GM21786 (cell line): ENCODE results near the gene TTLL11.
"Not testable (repeated sequence)": the region's sequence is repeated elsewhere in the genome, so short reads cannot be mapped to it uniquely, and the experiment has no call there.

Source experiments
- ATAC-seq: cut with Tn5 transposase; IDR thresholded peaks from one replicate; pipeline ENCODE4 v1.9.1; 2021; ENCODE audit not compliant: unreplicated experiment

TTLL11 gene

DNA sequence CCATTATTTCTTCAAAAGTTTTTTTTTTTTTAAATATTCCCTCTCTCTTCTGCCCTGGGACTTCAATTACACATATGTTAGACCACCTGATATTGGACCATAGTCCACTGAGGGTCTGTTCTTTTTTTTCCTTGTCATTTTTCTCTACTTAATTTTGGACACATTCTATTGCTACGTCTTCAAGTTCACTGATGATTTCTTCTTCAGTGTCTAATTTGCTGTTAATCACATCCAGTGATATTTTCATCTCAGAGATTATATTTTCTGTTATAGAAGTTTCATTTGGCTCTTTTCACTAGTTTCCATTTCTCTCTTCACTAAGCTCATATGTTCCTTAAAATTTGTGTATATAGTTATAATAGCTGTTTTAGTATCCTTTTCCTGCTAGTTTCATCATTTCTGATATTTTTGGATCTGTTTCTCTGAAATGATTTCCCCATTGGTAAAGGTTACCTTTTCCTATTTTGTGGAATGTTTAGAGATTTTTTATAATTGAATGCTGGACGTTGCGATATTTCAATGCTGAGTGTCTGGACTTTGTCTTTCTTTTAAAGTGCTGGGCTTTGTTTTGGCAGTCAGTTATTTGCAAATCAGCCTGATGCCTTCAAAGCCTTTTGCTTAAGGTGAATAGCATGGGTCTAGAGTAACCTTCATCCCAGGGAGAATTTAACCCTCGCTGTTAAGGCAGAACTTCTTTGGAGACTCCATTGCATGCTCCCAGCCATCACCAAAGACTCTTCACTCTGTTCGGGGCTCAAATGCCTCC lies 111.8 kb downstream of the TTLL11 start:
- no peak for ATAC-seq

DNA sequence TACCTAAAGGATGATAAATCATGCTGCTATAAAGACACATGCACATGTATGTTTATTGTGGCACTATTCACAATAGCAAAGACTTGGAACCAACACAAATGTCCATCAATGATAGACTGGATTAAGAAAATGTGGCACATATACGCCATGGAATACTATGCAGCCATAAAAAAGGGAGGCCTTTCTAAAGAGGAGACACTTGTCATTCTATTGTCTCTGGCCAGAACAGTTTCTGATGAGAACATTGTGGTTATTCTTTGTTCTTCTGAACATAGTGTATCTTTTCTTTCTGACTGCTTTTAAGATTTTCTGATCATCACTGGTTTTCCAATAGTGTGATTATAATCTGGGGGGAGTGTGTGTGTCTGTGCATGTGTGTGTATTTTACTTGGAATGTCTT lies 112.4 kb downstream of the TTLL11 start:
- ATAC-seq: not testable (repeated sequence)

DNA sequence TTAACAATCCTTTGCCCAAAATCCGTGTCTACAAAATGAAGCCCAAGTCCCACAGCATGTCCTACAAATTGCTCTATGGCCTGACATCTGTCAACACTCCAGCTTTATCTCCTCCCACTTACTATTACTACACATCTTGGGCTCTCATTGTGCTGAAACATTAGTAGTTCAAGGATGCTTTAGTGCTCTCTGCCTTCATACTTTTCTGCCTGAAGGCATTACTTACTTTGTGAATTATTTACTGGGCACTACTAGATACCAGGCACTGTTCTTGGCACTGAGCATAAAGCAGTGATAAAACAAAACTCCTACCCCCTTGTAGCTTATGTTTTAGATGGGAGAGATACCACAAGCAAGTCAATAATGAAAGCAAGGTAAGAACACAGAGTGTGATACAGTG lies 113.4 kb downstream of the TTLL11 start:
- ATAC-seq: no peak

DNA sequence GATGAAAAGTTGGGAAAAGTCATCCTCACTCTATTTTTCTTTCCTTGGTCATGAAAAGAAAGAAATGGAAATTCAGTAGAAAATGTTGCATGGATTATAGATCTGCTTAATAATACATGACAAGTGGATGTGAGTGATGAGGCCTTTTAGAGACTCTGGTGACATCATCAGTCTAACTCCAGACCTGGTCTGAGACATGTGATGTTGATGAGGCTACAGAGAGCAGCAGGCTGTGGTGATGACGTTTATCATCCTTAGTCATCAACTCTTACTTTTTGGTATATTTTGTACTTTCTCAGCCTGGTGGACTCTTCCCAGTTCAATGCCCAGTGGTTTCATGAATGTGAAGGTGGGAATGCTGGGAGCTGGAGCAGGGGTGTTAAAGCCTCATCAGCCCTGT lies 116.4 kb downstream of the TTLL11 start:
- ATAC-seq: no peak

DNA sequence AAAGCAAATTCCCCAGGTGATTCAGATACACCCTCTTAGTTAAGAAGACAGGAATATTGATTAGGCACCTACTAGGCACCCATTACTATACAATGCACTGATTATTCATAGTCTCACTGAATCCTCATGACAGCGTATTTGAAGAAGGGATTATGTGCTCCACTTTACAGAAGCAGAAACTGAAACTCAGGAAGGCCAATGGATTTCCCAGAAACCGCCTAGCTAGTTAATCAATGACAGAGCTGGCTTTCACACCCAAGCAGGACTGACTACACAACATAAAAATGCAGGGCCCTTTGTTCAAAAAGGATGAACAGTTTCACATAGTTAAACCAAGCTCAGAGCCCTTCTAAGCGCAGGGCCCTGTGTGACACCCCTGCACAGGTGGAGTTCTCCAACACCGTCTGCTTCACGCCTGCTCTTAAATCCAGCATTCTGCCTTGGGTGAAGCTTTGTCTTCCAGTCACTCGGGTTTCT lies 117.3 kb downstream of the TTLL11 start:
- ATAC-seq: no peak

DNA sequence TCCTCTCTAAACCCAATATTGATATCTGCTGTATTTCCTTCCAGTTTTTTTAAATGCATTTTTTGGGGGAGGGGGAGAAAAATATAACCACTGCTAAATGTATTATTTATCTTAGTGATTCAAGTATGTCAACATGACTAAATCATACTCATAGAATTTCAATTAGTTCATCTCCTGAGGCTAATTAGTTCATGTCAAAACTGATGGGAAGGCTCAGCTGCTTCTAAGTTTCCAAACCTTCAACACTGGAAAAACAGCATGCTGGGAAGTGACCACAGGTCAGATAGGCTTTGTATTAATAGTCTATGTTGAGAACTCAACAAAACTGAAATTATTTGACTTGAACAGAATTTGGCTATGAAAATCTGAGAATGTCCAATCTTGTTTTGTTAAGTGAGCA lies 118.7 kb downstream of the TTLL11 start:
- ATAC-seq: no peak

DNA sequence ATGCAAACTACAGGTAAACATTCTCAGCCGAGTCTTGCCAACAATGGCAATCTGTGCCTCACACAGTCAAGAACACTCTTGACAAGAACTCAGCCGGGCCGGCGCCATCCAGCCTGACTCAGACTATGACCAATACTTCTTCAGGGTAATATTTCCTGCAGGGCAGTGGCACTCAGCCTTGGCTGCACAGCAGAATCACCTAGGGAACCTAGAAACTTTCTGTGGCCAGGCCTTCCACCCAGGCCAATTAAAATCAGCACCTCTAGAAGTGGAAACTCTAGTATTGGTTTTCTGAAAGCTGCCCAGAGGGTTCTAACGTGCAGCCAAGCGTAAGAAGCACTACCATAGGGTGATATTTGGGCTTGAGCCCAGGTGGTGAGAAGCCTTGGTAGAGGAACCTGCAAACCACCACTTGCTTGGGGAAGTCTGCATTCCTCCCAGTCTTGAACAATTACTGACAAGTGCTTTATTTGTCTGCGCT lies 120.6 kb downstream of the TTLL11 start:
- ATAC-seq: peak; percentile 82

DNA sequence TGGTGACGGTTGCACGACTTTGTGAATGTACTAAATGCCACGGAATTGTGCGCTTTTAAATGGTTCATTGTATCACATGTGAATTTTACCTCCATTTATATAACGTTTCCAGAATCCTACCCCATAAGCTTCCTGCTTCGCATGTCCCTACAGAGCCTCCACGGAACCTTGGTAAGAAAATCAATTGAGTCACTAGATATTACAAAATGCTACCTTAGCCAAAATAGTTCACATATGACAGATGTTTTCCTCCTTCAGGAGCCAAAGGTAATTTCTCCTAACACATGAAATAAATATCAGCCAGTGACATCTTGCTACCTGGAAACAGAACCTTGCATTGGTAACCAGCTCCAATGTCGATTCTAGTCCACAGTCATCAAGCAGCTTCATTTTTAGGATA lies 125.1 kb downstream of the TTLL11 start:
- no peak for ATAC-seq

DNA sequence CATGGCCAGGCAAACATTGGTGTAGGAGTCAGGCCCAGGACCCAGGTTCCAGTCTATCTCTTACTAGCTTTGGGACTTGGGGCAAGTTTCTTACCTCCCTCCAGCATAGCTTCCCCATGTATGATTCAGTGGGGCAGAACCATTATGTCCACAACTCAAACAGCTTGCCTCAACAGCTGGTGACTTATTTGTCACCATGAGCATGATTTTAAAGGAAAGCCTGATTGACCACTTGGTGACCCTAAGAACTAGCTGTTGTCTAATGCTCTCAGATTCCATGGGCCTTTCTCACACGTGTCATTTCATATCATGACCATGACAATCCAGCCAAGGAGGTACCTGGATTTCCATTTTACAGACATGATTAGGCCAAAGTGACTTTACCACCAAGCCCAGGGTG lies 126.4 kb downstream of the TTLL11 start:
- ATAC-seq: no peak

DNA sequence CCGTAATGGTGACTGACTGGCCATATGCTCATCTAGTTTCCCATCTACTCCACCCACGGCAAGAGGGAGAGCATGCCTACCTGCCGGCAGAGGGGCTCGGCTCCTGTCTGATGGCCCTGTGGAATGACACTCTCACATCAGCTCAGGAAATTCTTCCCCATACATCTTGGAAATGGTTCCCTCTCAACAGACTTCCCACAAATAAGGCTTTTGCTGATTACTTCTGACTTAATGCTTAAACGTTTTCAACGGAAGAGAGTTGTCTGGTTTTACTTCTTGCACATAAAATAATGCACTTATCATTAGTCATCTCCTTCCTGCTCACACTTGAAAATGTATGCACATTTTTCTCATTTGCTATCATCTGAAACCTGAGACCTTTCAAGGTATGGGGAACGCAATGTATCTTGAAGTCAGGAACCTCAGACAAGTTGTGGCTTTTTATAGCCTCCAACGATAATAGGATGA lies 129.5 kb downstream of the TTLL11 start:
- ATAC-seq: no peak

DNA sequence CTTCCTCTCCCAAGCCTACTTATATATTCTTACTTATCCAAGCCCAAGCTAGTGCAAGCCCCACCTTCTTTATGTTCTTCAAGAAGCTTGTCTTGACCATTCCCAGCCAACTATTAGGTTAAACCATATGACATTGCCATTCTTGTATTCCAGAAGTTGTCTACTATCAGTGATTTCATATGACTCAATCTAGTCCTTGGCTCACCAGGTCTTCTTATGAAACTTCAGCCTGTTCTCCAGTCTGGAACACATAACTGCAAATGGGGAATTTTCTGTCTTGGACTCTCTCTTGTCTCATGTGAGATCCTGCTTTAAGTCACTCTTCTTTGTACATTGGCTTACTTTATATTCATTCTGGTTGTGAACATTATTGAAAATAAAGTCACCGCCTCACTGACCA lies 130.7 kb downstream of the TTLL11 start:
- ATAC-seq: no peak

DNA sequence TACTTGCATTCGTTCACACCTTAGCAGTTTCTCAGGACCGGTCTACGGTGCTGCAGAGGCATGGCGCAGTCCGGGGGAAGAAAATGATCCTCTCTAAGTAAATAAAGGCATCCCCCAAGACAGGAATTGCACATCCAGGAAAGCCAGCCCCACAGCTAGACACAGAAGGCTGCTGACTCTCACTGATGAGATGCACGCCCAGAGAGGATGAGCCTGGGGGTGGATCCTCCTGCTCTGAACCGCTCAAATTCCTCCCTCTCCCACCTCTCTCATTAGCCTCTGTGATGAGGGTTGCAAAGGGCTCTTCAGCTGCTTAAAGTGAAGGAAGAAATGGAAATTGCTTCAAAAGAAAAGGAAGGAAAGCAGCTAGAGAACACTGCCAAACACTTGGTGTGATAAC lies 132.4 kb downstream of the TTLL11 start:
- no peak for ATAC-seq

DNA sequence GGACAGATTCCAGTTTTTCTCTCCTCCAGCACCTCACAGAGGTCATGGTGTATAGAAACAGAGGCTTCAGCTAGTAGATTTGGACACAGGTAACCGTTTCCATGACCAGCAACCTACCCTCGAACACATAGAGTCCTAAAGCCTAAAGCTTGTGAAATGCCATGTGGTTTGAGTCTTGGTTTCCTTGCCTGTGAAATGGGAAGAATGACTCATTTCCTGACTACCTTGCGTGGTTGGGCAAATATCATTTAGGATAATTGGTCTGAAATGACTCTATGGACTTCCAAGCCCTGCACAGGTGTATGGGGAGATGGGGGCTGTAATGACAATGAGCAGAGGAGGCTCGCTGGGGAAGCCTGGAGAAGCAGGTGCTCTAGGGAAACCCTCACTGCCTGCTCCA lies 134.6 kb downstream of the TTLL11 start:
- ATAC-seq: no peak

DNA sequence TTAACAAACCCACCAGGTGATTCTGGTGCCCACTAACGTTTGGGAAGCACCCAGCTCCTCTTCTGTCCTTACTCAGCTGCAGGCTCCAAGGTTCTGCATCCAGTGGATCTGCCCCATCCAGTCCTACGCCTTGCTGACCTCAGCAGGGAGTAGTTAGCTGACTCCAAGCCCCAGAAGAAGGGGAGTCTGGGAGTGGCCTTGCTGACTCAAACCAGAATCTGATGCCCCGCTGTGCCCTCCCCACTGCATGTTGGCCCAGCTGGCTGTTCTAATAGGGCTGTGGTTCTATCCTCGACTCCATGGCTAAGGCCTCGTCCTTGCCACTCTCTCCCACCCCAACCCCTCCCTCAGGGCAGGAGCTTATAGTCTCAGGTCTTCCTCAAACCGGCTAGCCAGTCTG lies 136.3 kb downstream of the TTLL11 start:
- ATAC-seq: no peak

DNA sequence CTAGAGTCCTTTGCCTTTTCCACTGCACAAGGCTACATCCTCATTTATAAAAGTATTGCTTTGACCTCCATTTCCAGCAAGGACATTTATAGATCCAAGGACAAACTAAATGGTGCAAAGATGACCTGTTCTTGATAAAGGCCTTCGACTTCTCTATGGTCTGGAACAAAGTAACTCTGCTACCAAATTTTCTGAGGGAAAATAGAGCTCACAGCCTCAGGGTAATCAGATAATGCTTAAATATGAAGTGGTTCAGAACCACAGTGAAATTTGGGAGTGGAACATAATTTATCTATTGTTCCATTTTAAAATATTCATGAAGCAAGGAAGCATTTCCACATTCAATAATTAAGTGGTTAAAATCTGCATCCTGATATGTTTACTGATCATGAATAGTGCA lies 137.5 kb downstream of the TTLL11 start:
- no peak for ATAC-seq

DNA sequence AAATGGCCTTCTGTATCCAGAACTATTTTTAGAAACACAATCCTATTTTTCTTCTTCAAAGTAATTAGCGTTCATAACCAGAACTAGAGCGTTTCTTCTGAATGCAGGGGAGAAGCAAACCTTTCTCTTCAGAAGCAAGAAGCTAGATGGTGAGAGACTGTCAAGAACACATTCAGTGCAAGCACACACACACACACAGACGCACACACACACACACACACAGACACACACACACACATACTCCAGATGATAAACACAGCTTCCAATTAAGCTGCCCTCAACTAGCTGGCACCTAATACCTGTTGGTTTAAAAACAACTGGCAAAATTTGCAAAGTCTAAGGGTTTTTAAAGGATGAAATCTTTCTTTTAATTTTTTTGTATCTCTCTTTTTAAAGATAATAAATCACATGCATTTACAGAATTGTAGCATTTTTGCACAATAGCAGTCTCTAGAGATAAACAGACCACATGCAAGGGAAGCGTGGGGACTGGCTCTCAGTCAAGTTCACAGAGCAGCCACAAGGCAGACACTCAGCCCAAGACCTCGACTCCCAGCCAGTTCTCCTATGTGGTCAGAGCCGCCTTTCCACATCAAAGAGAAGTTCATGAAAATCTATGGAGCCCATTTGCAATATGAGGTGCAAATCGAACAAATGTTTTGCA lies 138.5 kb downstream of the TTLL11 start:
- ATAC-seq: no peak

DNA sequence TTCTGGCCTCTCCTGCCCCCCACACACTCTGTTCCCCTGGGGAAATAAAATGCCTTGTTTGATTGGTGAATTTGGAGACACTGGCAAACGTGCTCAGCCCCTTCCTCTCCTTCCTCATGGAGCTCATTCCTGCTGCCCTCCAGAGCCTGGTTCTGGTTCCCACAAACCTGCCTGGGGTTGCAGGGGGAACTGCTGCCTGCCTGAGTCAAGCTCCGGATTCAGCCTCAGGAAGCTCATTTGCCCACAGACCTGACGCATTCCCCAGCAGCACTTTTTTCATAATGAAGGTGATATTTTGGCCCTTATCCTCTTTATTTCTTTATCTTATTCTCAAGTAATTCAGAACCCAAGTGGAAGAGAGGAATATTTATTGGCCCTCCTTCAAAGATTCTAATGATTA lies 140.5 kb downstream of the TTLL11 start:
- ATAC-seq: no peak

DNA sequence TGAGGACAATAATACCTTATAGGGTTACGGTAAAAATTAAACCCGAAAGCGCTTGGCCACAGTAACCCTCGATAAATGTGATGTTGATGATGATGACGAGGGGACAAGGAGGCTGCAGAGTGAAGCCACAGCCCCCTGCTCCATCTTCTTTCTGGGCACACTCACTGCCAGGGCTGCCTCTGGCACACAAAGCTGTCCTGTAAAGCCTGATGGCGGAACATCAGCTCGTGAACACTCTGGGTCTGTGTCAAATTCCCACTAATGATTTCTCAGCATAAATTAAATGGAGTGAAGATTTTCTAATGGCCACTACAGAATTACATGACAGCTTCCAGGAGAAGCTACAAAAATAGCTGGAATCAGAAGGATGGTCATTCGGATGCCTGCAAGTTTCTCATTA lies 142.2 kb downstream of the TTLL11 start:
- ATAC-seq: no peak

DNA sequence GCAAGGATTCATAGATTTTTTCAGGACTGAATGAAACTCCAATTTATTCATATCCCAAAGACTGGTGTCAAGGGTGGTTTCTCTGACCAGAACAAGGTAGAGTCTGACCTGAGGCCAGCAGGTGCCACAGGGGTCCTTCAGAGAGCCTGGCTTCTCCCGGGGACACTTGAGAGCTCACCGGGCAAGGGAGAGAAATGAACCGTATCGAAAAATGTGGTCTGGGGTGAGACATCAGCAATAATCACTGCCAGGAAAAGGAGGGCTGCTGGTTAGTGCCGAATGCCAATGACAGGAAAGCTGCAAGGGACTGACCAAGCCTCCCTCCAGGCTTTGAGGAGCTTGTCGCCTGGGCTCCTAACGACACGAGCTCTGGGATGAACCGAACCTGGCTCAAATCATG lies 142.7 kb downstream of the TTLL11 start:
- no peak for ATAC-seq

DNA sequence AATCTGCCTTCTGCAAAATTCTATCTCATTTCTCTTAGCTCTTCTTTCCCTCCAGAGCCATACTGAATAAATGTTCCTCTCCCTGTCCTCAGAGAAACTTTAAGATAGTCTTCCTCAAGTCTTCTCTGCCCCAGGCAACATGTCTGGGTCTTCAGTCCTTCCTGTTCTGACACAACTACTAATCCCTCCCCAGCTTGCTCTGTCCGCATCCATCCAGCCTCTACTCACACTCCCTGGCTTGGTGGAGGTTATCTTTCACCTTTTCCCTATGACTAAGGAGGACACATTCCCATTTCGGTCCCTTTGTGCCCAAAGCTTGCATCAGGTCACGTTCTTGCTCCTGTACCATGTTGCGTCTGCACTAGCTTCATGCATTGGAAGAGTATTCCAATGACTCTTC lies 143.3 kb downstream of the TTLL11 start:
- ATAC-seq: no peak

DNA sequence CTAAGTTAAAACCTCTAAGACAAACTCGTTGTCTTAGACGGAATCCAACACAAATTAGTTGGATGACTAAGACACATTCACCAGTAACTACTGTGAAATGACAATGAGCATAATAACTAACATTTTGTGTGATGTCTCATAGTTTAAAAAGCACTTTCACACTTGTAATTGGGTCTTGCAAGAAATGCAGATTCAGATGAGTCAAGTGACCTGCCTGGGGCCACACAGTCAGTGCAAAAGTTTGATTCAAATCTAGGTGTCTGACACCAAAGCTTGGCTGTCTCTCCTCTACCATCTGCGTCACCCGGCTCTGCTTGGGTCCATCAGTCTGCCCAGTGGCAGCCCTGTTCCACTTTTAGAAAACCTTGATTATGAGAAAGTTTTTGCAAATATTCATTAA lies 143.7 kb downstream of the TTLL11 start:
- no peak for ATAC-seq

DNA sequence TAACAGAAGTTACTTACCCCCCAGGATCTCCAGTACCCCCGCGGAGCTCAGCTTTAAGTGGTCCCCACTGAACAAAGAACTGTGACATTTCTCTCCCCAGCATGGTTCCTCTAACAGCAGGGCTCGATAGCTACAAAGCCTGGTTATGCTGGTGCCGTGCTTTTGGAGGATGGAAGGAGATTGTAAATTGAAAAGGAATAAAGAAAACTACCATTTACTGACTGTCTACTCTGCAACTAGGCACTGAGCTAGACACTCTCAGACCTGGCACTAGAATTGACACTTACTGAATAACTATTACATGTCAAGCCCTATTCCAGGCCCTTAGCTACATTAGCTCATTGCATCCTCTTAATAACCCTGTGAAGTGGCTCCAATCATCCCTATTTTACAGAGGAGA lies 145.3 kb downstream of the TTLL11 start:
- no peak for ATAC-seq
